ENCODE measurements around the gene COL8A2. TPM values are rescaled to one million over a fixed set of nuclear protein-coding genes. Genes with fewer than 3 reads are reported as not detected.

COL8A2 gene
- total RNA-seq, 1 donor from 2014 or later: 0.10 TPM

GRCh38 chr1:36144413-36144812 lies 19.4 kb upstream of the COL8A2 start:
- no peaks in the 10 kb centered on the region for H3K9me3 Mint-ChIP-seq (ENCODE audit: low read depth)
- H3K36me3 Mint-ChIP-seq (ENCODE audit: insufficient read depth): peaks cover 7% of the 10 kb centered on the region
- TF ChIP-seq CTCF (IDR thresholded peaks at IDR 0.05; ENCODE audit: unreplicated experiment): no peak
- H3K27me3 Mint-ChIP-seq: no peaks in the 10 kb centered on the region
- DNase-seq (ENCODE audit: low spot score, unreplicated experiment): no peak
- H3K4me1 Mint-ChIP-seq (ENCODE audit: low read depth): peaks cover 7% of the 10 kb centered on the region
- no peak overlapping the region for H3K4me3 Mint-ChIP-seq (ENCODE audit: low read depth)
- H3K27ac Mint-ChIP-seq: no peak overlapping the region

GRCh38 chr1:36143424-36143823 lies 18.4 kb upstream of the COL8A2 start:
- no peaks in the 10 kb centered on the region for H3K27me3 Mint-ChIP-seq
- H3K27ac Mint-ChIP-seq: no peak overlapping the region
- TF ChIP-seq CTCF (IDR thresholded peaks at IDR 0.05; ENCODE audit: unreplicated experiment): no peak
- no peaks in the 10 kb centered on the region for H3K9me3 Mint-ChIP-seq (ENCODE audit: low read depth)
- no peak overlapping the region for H3K4me3 Mint-ChIP-seq (ENCODE audit: low read depth)
- peaks cover 7% of the 10 kb centered on the region for H3K36me3 Mint-ChIP-seq (ENCODE audit: insufficient read depth)
- DNase-seq (ENCODE audit: low spot score, unreplicated experiment): no peak
- H3K4me1 Mint-ChIP-seq (ENCODE audit: low read depth): peaks cover 5% of the 10 kb centered on the region

GRCh38 chr1:36142121-36142520 lies 17.1 kb upstream of the COL8A2 start:
- no peak for DNase-seq (ENCODE audit: low spot score, unreplicated experiment)
- Mint-ChIP-seq H3K9me3 (ENCODE audit: low read depth) (no peaks in the 10 kb centered on the region), H3K4me3 (ENCODE audit: low read depth) (no peak overlapping the region), H3K36me3 (ENCODE audit: insufficient read depth) (peaks cover 10% of the 10 kb centered on the region), H3K27me3 (no peaks in the 10 kb centered on the region), H3K27ac (no peak overlapping the region), H3K4me1 (ENCODE audit: low read depth) (peaks cover 1% of the 10 kb centered on the region)
- no peak for TF ChIP-seq CTCF (IDR thresholded peaks at IDR 0.05; ENCODE audit: unreplicated experiment)

GRCh38 chr1:36139521-36139920 lies 14.5 kb upstream of the COL8A2 start:
- no peak for DNase-seq (ENCODE audit: low spot score, unreplicated experiment)
- no peak overlapping the region for H3K27ac Mint-ChIP-seq
- H3K36me3 Mint-ChIP-seq (ENCODE audit: insufficient read depth): peaks cover 7% of the 10 kb centered on the region
- H3K4me1 Mint-ChIP-seq (ENCODE audit: low read depth): peaks cover 8% of the 10 kb centered on the region
- H3K9me3 Mint-ChIP-seq (ENCODE audit: low read depth): no peaks in the 10 kb centered on the region
- no peaks in the 10 kb centered on the region for H3K27me3 Mint-ChIP-seq
- H3K4me3 Mint-ChIP-seq (ENCODE audit: low read depth): no peak overlapping the region
- TF ChIP-seq CTCF (IDR thresholded peaks at IDR 0.05; ENCODE audit: unreplicated experiment): no peak

GRCh38 chr1:36137776-36138175 lies 12.8 kb upstream of the COL8A2 start:
- H3K4me3 Mint-ChIP-seq (ENCODE audit: low read depth): no peak overlapping the region
- peaks cover 9% of the 10 kb centered on the region for H3K4me1 Mint-ChIP-seq (ENCODE audit: low read depth)
- TF ChIP-seq CTCF (IDR thresholded peaks at IDR 0.05; ENCODE audit: unreplicated experiment): no peak
- H3K27ac Mint-ChIP-seq: no peak overlapping the region
- DNase-seq (ENCODE audit: low spot score, unreplicated experiment): no peak
- no peaks in the 10 kb centered on the region for H3K27me3 Mint-ChIP-seq
- H3K9me3 Mint-ChIP-seq (ENCODE audit: low read depth): no peaks in the 10 kb centered on the region
- peaks cover 6% of the 10 kb centered on the region for H3K36me3 Mint-ChIP-seq (ENCODE audit: insufficient read depth)

All from progenitor cell of endocrine pancreas (in vitro differentiated cells).